Measurements from ENCODE around the gene SORD.
"Not testable (repeated sequence)": the region's sequence is repeated elsewhere in the genome, so short reads cannot be mapped to it uniquely, and the experiment has no call there.

The SORD gene

DNA sequence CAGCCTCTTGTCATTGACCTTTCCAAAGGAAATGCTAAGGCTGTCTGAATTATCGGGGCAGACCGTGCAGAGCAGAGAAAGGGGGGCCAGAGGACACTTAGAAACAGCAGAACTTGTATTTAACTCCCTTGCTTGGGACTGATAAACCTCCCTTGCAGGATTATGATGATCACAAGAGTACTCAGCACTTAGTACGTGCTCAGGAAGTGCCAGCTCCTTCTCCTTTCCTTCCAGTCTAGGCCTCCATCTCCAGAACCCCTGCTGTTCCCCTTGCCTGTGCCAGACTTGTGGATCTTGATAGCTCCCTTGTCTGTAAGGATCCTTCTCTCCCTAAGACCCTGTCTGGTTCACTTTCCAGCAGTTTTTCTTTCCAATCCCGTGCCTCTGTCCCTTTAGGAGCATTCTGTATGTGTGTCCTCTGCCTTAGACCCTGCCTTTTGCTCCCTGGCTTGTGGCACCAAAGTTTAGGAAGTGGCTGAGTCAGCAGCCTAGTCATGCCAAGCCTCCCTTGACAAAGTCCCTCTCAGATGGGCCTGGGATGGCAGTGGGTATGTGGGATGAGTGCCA is 747 bp downstream of the SORD start:
- no peaks in the 10 kb centered on the region for H4K20me1 ChIP-seq (ENCODE audit: insufficient read depth, low read length)
- peak overlapping the region; percentile 84 for H3K9ac ChIP-seq (ENCODE audit: low read depth, low read length)
- no peak for TF ChIP-seq EZH2 (IDR thresholded peaks at IDR 0.05; ENCODE audit: borderline replicate concordance, low read depth, low read length, severe bottlenecking)
- TF ChIP-seq, protein P1, sequence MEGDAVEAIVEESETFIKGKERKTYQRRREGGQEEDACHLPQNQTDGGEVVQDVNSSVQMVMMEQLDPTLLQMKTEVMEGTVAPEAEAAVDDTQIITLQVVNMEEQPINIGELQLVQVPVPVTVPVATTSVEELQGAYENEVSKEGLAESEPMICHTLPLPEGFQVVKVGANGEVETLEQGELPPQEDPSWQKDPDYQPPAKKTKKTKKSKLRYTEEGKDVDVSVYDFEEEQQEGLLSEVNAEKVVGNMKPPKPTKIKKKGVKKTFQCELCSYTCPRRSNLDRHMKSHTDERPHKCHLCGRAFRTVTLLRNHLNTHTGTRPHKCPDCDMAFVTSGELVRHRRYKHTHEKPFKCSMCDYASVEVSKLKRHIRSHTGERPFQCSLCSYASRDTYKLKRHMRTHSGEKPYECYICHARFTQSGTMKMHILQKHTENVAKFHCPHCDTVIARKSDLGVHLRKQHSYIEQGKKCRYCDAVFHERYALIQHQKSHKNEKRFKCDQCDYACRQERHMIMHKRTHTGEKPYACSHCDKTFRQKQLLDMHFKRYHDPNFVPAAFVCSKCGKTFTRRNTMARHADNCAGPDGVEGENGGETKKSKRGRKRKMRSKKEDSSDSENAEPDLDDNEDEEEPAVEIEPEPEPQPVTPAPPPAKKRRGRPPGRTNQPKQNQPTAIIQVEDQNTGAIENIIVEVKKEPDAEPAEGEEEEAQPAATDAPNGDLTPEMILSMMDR (IDR thresholded peaks at IDR 0.05; ENCODE audit: borderline replicate concordance, extremely low read depth, low read length, poor library complexity, severe bottlenecking): no peak
- peak overlapping the region; percentile 99 for H2AFZ ChIP-seq (ENCODE audit: low read depth, low read length)
- H3K27me3 ChIP-seq (ENCODE audit: insufficient read depth, low read length, poor library complexity): no peaks in the 10 kb centered on the region
- H3K4me1 ChIP-seq (ENCODE audit: insufficient read depth, low read length): peaks cover 48% of the 10 kb centered on the region
- H3K4me2 ChIP-seq (ENCODE audit: insufficient read depth, low read length): peak overlapping the region; percentile 97
- H3K79me2 ChIP-seq (ENCODE audit: insufficient read depth, low read length): peaks cover 40% of the 10 kb centered on the region
- DNase-seq: peak; percentile 9
- no peaks in the 10 kb centered on the region for H3K9me3 ChIP-seq (ENCODE audit: insufficient read depth, low read length, severe bottlenecking)
- peaks cover 11% of the 10 kb centered on the region for H3K36me3 ChIP-seq (ENCODE audit: insufficient read depth, low read length)
- H3K4me3 ChIP-seq (ENCODE audit: low read depth in 1 of 2, low read length in 2 of 2): peak overlapping the region; percentile 52 to 81
- peak overlapping the region; percentile 76 for H3K27ac ChIP-seq (ENCODE audit: low read length)
- ATAC-seq (ENCODE audit: insufficient read depth, low read depth): peak; percentile 5; the same call in 1 of the 3 replicates

DNA sequence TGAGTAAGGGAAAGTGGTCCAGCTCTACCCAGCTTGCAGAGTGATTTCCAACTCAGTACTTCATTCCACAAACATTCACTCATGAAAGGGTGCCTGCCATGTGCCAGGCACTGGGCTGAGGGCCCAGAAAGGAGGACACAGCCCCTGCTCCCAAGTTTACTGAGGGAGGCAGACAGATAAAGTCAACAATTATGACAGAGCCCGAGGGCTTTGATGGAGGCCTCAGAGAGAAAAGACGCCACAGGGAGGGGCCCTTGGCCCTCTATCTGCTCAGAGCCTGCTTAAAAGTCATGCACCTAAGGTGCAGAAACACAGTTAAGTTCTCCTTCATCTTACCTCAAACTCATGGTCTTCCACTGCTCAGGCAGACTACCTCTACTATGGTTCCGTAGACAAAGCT is 1.7 kb downstream of the SORD start:
- not testable (repeated sequence) for H3K4me3 ChIP-seq (ENCODE audit: low read depth in 1 of 2, low read length in 2 of 2); ATAC-seq (ENCODE audit: insufficient read depth, low read depth); H2AFZ ChIP-seq (ENCODE audit: low read depth, low read length); H3K27me3 ChIP-seq (ENCODE audit: insufficient read depth, low read length, poor library complexity); H3K9me3 ChIP-seq (ENCODE audit: insufficient read depth, low read length, severe bottlenecking); H4K20me1 ChIP-seq (ENCODE audit: insufficient read depth, low read length); H3K9ac ChIP-seq (ENCODE audit: low read depth, low read length); DNase-seq; H3K27ac ChIP-seq (ENCODE audit: low read length)
- H3K4me2 ChIP-seq (ENCODE audit: insufficient read depth, low read length): peak overlapping the region; percentile 41; the same call in 1 of the 2 replicates
- peaks cover 47% of the 10 kb centered on the region for H3K79me2 ChIP-seq (ENCODE audit: insufficient read depth, low read length)
- H3K36me3 ChIP-seq (ENCODE audit: insufficient read depth, low read length): peaks cover 20% of the 10 kb centered on the region
- H3K4me1 ChIP-seq (ENCODE audit: insufficient read depth, low read length): peaks cover 48% of the 10 kb centered on the region

DNA sequence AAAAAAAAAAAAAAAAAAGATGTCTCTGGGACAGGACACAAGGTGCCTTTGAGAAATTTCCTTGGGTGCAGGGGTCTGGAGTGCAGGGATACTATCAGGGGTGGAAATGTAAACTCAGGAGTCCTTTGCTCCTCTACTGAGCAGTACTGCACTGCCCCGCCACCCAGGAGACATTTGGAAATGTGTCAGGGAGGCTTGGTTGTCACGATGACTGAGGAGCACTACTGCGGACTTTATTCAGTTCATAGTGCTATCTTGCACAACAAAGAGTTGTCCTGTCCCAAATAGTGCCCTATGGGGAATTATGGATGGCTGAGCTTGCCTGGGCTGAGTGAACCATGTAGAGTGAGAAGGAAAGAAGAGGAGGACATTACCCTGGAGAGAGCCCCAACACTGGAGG is 2.6 kb downstream of the SORD start:
- H3K4me2 ChIP-seq (ENCODE audit: insufficient read depth, low read length): peak overlapping the region; percentile 41; the same call in 1 of the 2 replicates
- H3K9me3 ChIP-seq (ENCODE audit: insufficient read depth, low read length, severe bottlenecking); ATAC-seq (ENCODE audit: insufficient read depth, low read depth); H4K20me1 ChIP-seq (ENCODE audit: insufficient read depth, low read length); H3K4me3 ChIP-seq (ENCODE audit: low read depth in 1 of 2, low read length in 2 of 2); H3K27ac ChIP-seq (ENCODE audit: low read length); H3K27me3 ChIP-seq (ENCODE audit: insufficient read depth, low read length, poor library complexity); DNase-seq; H2AFZ ChIP-seq (ENCODE audit: low read depth, low read length); H3K9ac ChIP-seq (ENCODE audit: low read depth, low read length): not testable (repeated sequence)
- H3K79me2 ChIP-seq (ENCODE audit: insufficient read depth, low read length): peaks cover 54% of the 10 kb centered on the region
- peaks cover 30% of the 10 kb centered on the region for H3K36me3 ChIP-seq (ENCODE audit: insufficient read depth, low read length)
- H3K4me1 ChIP-seq (ENCODE audit: insufficient read depth, low read length): peaks cover 48% of the 10 kb centered on the region

DNA sequence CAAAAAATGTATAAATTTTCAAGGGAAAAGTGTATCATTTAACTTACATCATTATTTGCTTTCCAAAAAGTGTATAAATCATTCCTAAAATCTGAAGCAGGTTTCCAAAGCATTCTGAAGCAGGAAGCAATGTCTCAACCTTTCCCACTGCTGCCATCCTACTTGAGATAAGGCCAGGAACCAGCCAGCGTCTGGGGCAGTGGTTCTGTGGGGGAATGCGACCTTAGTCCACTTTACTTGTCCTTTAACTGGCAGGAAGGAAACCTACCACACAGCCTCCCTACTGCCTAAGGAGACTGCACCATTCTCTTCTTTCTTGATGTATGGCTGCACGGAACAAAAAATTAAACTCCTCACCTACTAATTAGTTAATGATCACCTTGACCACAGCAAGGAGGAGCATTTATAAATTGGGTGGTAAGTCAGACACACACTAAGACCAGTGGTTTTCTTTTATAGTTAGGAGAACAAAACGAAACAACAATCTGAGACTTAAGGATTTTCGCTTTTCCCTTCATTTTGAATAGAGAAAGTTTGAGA is 3.7 kb downstream of the SORD start:
- no peak overlapping the region for H2AFZ ChIP-seq (ENCODE audit: low read depth, low read length)
- DNase-seq: no peak
- peaks cover 3% of the 10 kb centered on the region for H3K9me3 ChIP-seq (ENCODE audit: insufficient read depth, low read length, severe bottlenecking)
- H3K27ac ChIP-seq (ENCODE audit: low read length): no peak overlapping the region
- ATAC-seq (ENCODE audit: insufficient read depth, low read depth): no peak
- no peaks in the 10 kb centered on the region for H4K20me1 ChIP-seq (ENCODE audit: insufficient read depth, low read length)
- H3K4me2 ChIP-seq (ENCODE audit: insufficient read depth, low read length): no peak overlapping the region
- no peak overlapping the region for H3K9ac ChIP-seq (ENCODE audit: low read depth, low read length)
- H3K36me3 ChIP-seq (ENCODE audit: insufficient read depth, low read length): peaks cover 35% of the 10 kb centered on the region
- no peaks in the 10 kb centered on the region for H3K27me3 ChIP-seq (ENCODE audit: insufficient read depth, low read length, poor library complexity)
- H3K79me2 ChIP-seq (ENCODE audit: insufficient read depth, low read length): peaks cover 61% of the 10 kb centered on the region
- peaks cover 48% of the 10 kb centered on the region for H3K4me1 ChIP-seq (ENCODE audit: insufficient read depth, low read length)
- no peak for TF ChIP-seq EZH2 (IDR thresholded peaks at IDR 0.05; ENCODE audit: borderline replicate concordance, low read depth, low read length, severe bottlenecking)
- TF ChIP-seq, protein P1 (IDR thresholded peaks at IDR 0.05; ENCODE audit: borderline replicate concordance, extremely low read depth, low read length, poor library complexity, severe bottlenecking): no peak
- H3K4me3 ChIP-seq (ENCODE audit: low read depth in 1 of 2, low read length in 2 of 2): no peak overlapping the region
